Measurements from ENCODE around the gene VGLL4.

DNA sequence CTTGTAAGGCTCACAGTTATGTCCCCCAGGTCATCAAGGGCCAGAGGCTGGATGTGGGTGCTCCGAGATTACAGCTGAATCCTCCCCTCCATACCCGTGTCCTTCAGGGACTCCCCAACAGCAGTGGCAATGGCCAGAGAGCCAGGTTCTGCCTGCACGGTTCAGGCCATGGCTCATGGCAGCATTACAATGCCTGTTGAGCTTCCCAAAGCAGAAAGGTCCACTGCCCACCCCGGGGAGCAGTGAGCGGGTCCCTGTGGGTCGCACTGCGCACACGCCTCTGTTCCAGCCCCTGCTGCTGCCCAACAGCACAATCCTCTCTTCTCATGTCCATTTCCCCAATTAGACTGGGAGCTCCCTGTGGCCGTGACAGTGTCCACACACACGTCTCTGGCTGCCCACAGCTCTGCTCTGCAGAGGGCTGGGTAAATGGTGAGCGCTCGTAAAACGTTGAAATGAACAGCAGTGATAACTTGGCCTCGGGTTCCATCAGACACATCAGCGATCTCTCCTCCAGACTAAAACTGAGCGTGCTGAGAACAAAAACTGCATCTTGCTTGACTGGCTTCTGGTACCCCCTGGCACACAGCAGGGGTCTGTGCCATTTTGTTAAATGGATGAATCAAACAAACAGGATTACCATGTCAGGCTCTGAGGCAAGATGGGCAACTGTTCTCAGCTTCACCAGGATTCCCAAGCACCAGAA lies 80.4 kb downstream of the VGLL4 start:
- no peak for TF ChIP-seq MXI1 (IDR thresholded peaks at IDR 0.05; ENCODE audit: borderline replicate concordance, low read depth, low read length)
- TF ChIP-seq, protein P1, sequence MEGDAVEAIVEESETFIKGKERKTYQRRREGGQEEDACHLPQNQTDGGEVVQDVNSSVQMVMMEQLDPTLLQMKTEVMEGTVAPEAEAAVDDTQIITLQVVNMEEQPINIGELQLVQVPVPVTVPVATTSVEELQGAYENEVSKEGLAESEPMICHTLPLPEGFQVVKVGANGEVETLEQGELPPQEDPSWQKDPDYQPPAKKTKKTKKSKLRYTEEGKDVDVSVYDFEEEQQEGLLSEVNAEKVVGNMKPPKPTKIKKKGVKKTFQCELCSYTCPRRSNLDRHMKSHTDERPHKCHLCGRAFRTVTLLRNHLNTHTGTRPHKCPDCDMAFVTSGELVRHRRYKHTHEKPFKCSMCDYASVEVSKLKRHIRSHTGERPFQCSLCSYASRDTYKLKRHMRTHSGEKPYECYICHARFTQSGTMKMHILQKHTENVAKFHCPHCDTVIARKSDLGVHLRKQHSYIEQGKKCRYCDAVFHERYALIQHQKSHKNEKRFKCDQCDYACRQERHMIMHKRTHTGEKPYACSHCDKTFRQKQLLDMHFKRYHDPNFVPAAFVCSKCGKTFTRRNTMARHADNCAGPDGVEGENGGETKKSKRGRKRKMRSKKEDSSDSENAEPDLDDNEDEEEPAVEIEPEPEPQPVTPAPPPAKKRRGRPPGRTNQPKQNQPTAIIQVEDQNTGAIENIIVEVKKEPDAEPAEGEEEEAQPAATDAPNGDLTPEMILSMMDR (conservative IDR thresholded peaks at IDR 0.05; ENCODE audit: low read depth, low read length) = no peak
- TF ChIP-seq, protein P2, sequence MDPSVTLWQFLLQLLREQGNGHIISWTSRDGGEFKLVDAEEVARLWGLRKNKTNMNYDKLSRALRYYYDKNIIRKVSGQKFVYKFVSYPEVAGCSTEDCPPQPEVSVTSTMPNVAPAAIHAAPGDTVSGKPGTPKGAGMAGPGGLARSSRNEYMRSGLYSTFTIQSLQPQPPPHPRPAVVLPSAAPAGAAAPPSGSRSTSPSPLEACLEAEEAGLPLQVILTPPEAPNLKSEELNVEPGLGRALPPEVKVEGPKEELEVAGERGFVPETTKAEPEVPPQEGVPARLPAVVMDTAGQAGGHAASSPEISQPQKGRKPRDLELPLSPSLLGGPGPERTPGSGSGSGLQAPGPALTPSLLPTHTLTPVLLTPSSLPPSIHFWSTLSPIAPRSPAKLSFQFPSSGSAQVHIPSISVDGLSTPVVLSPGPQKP (IDR thresholded peaks at IDR 0.05; ENCODE audit: borderline replicate concordance, low read depth, low read length) = no peak
- no peak for TF ChIP-seq POLR2A (IDR thresholded peaks at IDR 0.05; ENCODE audit: low read depth, low read length)

All from IMR-90 (cell line).